ENCODE results near the gene PEG3.

DNA sequence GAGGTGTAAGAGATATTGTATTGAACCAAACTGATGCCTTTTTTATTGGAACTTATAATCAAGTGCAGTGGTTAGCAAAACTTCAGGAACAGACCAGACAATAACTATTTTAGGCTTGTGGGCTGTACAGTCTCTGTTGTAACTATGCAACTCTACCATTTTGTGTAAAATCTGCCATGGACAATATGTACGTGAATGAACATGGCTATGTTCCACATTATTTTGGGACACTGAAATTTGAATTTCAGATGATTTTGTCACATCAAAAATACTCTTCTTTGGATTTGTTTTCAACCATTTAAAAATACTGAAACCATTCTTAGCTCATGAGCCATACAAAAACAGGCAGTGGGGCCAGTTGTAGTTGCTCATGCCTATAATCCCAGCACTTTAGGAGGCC lies 27.9 kb upstream of the PEG3 start:
- TF ChIP-seq, protein P1, sequence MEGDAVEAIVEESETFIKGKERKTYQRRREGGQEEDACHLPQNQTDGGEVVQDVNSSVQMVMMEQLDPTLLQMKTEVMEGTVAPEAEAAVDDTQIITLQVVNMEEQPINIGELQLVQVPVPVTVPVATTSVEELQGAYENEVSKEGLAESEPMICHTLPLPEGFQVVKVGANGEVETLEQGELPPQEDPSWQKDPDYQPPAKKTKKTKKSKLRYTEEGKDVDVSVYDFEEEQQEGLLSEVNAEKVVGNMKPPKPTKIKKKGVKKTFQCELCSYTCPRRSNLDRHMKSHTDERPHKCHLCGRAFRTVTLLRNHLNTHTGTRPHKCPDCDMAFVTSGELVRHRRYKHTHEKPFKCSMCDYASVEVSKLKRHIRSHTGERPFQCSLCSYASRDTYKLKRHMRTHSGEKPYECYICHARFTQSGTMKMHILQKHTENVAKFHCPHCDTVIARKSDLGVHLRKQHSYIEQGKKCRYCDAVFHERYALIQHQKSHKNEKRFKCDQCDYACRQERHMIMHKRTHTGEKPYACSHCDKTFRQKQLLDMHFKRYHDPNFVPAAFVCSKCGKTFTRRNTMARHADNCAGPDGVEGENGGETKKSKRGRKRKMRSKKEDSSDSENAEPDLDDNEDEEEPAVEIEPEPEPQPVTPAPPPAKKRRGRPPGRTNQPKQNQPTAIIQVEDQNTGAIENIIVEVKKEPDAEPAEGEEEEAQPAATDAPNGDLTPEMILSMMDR (IDR thresholded peaks at IDR 0.05; ENCODE audit: low read depth, low read length): no peak
- no peak for TF ChIP-seq EZH2phosphoT487 (IDR thresholded peaks at IDR 0.05; ENCODE audit: low read depth)
